OCI-LY1 (cell line): Measurements from ENCODE around the gene MRPL58.

ENCODE experiments used
- CTCF ChIP-seq: fragments of 200-600 bp; sonication (generic), shearing (Covaris generic); IDR thresholded peaks from 2 replicates; pipeline ENCODE4 v1.5.1; 2017; ENCODE audit warnings: mild to moderate bottlenecking, antibody characterized with exemption, low read length, moderate library complexity, mixed read lengths
- EZH2 ChIP-seq: fragments of 200-600 bp; sonication (generic), shearing (Covaris generic); IDR thresholded peaks from 2 replicates; pipeline ENCODE4 v1.8.0; 2017; ENCODE audit warnings: borderline replicate concordance, mixed run types, mild to moderate bottlenecking, antibody characterized with exemption, low read length, moderate library complexity, mixed read lengths

GRCh38 chr17:75033346-75034235, 21.1 kb downstream of the MRPL58 start:
- TF ChIP-seq CTCF = no peak
- TF ChIP-seq EZH2 = no peak
